ENCODE measurements around the gene PATL2.
"Not testable (repeated sequence)": the region's sequence is repeated elsewhere in the genome, so short reads cannot be mapped to it uniquely, and the experiment has no call there.

Gene PATL2

DNA sequence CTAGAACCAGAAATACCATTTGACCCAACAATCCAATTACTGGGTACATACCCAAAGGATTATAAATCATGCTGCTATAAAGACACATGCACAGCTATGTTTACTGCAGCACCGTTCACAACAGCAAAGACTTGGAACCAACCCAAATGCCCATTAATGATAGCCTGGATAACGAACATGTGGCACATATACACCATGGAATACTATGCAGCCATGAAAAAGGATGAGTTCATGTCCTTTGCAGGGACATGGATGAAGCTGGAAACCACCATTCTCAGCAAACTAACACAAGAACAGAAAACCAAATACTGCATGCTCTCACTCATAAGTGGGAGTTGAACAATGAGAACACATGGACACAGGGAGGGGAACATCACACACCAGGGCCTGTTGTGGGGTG lies 21.8 kb downstream of the PATL2 start:
- DNase-seq, result not testable (repeated sequence)

- peak; percentile 84 for DNase-seq
These were observed 28.1 kb downstream of the PATL2 start for GRCh38 chr15:44682809-44683682.

DNA sequence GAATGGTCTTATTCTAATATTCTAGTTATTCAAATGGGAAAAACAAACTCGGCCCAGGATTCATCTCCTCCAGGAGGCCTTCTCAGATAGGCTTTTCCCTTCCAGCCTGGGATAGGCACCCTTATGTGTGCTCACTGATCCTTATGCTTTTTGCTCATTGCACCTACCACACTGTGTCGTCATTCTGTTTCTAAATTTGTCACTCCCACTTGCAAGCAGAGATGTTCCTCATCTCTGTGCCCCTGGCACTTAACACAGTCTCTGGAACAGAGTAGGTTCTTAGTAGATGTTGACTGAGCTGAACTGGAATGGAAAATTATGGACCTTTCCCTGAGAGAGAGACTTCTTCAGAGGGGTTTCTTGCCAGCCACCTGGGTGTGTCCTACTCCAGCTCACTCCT lies 28.9 kb downstream of the PATL2 start:
- DNase-seq, result no peak

DNA sequence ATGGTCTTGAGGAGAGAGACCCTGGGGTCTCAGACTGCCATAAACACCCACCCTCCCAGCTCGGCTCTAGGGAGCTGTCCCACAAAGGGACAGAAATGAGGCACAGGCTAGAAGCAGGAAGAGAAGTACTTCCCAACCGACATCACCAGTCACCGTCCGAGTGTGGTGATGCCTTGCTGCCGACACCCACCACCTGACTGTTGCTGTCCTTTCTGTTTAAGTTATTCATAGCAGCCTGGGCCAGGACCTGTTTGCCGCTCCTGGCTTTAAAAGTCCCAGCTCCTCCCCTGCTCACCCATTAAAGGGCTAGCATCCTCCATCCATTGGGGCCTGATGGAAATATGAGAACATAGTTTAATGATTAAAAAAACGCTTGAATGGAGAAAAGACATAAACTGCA lies 34.4 kb downstream of the PATL2 start:
- no peak for DNase-seq

DNA sequence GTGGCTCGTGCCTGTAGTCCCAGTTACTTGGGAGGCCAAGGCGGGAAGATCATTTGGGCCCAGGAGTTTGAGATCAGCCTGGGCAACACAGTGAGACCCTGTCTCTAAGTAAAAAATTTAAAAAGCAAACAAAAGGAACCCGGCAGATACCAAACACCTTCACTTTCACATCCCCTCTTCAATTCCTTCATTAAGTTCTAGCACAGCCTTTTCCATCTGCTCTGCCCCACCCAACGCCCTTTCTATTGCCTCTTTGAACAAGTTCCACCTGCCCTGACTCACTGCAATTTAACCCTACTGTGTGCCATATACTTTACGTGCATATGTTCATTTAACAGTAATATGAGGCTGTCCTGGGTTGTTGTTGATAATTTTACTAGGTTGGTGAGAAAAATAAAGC lies 35.2 kb downstream of the PATL2 start:
- DNase-seq, result no peak

GRCh38 chr15:44673639-44674038 lies 37.5 kb downstream of the PATL2 start:
- DNase-seq, result no peak

GRCh38 chr15:44670087-44670950 lies 40.8 kb downstream of the PATL2 start:
- no peak for DNase-seq

- DNase-seq, result no peak
These were observed 42.2 kb downstream of the PATL2 start for GRCh38 chr15:44668921-44669320.

GRCh38 chr15:44667039-44667360 lies 44.1 kb downstream of the PATL2 start:
- DNase-seq, result no peak

GRCh38 chr15:44666210-44667038 lies 44.7 kb downstream of the PATL2 start:
- DNase-seq, result peak; percentile 31

DNA sequence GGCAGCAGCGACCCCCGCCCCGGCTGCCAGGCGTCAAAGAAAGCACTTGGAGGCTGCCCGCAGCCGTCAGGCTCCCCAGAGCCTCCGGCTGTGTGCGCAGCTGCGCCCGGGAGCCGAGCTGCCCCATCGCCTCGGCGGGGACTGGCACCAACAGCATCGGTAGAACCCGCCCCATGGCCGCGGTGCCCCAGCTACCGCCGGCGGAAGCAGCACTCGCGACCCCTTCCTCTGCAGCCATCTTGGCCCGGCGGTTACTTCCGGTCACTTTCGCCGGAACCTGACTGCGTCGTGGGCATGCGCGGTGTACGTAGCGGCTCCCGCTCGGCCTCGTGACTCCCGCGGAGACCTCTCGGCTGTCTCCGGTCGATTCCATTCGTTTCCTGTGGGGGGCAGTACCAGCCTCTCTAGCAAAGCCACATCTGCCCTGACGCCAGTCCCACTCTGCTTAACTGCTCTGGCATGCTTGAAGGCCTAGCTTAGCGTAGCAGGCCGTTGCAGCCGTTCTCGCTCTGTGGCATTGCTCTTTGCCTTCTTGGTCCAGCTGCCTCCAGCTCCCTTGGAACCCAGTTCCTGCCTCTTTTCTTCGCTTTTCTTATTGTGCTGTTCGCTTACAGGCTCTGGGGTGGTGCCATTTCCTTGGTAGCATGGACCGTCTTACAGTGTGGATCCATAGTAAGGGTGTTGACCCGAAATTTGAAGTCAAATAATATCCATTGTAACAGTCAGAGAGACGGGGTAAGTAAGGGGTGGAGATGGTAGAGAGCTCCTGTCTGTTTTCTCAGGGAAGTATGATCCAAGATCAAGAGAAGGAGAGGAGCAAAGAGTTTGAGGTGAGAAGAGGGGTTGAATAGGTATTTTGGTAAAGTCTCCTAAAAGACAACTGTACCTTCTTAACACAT lies 47.5 kb downstream of the PATL2 start, which contains the start of gene SPG11:
SPG11 (minus strand) TSS at position 253 of the 899 bp plus-strand sequence; CDS start at position 238, 15 bp downstream.
- DNase-seq, result peak; percentile 99

GRCh38 chr15:44662478-44663409 lies 48.4 kb downstream of the PATL2 start:
- DNase-seq, result peak; percentile 91

GRCh38 chr15:44661576-44661975 lies 49.5 kb downstream of the PATL2 start:
- no peak for DNase-seq

- no peak for DNase-seq
These were observed 52.1 kb downstream of the PATL2 start for GRCh38 chr15:44659056-44659455.

DNA sequence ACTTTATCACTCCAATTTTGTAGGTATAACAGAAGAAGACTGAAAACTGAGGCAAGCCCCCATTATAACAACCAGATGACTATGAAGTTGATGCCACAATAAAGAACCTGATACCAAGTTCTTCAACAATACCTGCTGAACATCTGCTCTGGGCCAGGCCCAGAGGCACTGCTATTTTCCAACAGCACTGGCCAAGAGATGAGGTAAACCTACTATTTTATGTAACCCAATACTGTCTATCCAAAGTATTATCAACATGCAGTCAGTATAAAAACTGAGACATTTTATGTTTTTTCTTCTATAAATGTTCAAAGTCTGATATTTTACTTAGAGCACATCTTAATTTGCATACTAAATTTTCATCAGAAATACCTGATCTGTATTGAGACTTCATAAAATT lies 53.7 kb downstream of the PATL2 start:
- DNase-seq, result no peak

DNA sequence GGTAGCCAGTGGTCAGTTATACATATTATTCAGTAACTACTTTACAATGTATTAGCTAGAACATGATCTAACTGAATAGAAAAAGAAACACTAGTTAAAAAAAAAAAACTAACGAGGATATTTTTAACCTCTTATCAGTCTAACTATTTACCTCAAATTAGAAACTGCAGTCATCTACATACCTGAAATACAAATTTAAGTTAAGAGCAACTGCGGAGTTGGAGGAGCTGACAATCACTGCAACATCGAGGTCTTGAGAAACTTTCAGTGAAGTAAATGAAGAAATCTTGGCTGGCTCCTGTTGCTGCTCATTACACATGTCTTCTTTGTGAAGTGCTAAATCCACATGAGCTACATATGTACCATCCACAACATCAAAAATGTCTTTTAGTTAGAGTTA lies 54.2 kb downstream of the PATL2 start:
- no peak for DNase-seq

GRCh38 chr15:44656298-44656697 lies 54.8 kb downstream of the PATL2 start:
- no peak for DNase-seq

DNA sequence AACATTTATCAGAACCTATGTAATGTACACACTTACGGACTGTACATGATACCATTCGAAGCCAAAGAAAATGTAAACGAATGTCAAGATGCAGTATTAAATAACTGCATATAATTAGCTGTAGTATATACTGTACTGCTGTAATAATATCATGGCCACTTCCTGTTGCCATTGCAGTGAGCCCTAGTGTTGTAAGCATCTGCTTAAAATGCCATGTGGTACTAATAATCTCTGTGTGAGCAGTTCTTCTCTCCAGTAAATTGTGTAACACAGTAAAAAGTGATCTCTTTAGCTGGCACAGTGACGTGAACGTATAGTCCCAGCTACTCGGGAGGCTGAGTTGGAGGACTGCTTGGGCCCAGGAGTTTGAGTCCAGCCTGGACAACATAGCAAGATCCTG lies 56.3 kb downstream of the PATL2 start:
- DNase-seq, result no peak

GRCh38 chr15:44647637-44648036 lies 63.5 kb downstream of the PATL2 start:
- DNase-seq, result no peak

DNA sequence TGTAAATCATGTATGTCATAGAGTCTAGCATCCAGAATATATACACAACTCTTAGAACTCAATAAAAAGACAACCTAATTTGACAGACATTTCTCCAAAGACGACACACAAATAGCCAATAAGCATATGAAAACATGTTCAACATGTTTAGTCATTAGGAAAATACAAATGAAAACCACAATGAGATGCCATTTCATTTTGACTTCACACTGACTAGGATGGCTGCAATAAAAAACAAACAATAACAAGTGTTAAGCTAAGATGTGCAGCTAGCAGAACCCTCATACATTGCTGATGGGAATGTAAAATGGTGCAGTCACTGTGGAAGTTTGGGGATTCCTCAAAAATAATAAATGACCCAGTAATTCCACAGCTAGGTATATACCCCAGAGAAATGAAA lies 64.1 kb downstream of the PATL2 start:
- DNase-seq, result no peak

DNA sequence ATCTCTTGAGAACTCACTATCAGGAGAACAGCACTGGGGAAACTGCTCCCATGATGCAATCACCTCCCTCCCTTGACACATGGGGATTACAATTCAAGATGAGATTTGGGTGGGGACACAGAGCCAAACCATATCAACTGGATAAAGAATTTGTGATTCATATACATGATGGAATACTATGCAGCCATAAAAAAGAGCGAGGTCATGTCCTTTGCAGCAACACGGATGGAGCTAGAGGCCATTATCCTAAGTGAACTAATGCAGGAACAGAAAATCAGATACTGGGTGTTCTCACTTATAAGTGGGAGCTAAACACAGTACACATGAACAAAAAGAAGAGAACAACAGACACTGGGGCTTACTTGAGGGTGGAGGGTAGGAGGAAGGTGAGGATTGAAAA lies 64.7 kb downstream of the PATL2 start:
- no peak for DNase-seq
